HG03520 (cell line): Measurements from ENCODE around the gene STEAP2.

Experiments used
- ATAC-seq: cut with Tn5 transposase; IDR thresholded peaks from one replicate; pipeline ENCODE4 v1.9.1; 2021; ENCODE audit warnings: mild to moderate bottlenecking, moderate library complexity; ENCODE audit not compliant: unreplicated experiment

Gene STEAP2

DNA sequence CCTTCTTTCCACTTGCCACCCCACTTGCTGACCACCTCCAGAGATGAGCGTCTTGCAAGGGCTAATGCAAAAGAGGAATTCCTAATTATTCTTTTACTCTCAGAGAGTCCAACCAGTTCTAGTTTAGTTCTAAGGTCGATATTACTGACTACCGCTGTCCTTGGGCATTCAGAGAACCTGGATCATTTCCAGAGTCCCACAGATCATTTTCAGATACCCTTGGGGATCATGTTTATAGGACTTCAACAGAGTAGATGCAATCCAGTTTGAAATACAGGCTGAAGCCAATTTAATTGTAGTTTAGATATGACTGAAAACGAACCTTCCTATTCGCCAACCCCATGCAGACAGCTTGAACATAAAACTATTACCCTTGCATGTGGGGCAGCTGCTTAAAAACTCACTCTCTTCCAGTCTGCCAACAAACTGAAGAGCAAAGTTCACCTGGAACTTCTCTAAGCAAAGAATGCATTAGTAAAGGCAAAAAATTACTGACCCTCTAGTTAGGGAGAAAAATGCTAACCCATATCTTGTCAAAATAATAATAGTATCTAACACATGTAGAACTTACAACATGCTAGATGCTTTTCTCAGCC, 55.8 kb downstream of the STEAP2 start:
- ATAC-seq = no peak

DNA sequence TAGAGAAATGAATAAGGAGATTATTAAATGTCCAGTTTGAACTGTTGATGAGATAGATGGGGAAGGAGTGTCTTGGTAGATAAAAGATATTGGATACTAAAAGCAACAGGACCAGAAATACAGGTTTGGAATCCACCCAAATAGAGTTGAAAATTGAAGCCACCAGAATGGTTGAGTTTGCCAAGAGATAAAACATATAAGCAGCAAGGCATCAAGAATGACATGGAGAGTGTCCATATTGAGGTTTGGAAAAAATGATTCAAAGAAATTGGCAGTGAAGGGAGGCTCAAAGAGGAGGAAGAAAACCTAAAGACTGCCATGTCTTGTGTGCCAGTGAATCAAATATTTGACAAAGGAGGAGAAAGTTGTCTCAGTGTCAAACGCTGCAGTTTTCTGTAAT, 57.6 kb downstream of the STEAP2 start:
- ATAC-seq = no peak

DNA sequence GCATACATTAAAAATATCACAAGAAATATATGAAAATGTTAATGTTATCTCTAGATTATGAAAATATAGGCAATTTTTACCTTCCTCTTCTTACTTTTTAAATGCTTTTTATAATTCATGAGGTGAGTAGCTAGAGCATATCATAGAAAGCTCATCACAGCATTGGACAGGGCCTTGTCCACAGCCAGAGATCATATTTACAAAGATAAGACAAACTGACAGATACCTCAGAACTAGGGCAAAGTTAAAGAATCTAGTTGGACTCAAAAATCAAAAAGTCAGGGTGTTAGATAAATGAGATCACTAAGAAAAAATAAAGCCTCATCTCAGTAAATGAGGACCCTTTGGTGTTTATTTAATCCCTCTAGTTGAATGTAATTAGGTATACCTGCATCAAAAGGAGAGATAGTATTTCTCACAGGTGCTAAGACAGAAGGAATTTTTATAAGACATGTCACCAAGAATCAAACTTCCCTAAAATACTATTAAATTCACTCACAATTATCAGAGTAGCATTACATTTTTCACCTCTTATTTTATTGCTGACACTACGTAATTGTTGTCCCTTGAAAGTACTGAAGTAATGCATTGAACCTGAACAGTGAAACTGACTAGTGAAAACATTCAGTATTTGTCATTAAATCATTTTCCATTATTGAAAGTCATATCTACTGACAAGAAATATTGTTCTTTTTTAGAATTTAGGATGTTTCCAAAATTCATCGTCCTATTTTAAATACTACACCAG, 59.1 kb downstream of the STEAP2 start:
- no peak for ATAC-seq

DNA sequence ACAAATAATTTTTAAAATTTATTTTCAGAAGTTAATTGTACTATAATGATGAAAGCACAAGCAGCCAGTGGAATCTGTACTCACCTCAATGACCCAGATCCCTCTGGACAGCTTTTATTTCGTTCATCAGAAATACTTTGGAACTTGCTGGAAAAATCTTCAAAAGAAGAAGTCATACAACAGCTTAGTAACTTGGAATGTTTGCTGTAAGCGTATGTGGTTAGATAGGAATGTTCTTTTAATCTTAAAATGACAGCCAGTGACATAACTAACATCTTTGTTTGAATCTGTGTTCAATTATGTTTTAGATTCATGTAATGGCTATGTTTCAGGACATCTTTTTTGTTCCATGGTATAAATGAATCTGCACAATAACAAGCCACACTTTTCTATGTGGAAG, 60.2 kb downstream of the STEAP2 start:
- no peak for ATAC-seq

DNA sequence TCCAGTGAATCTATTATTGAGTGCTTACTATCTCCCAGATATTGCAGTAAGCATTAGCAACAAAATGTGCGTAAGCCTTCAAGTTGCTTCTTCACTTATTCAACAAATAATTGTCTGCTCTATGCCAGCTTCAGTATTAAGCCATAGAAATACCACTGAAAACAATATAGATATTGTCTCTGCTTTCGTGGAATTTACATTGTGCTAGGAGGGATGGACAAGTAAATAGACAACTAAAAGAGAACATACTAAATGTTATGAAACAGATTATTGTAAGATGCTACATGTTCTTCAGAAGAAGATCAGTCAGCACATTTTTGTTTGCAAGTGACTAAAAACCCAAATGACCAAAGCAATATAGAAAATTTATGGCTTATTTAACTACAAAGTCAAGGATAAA, 60.7 kb downstream of the STEAP2 start:
- ATAC-seq = no peak

DNA sequence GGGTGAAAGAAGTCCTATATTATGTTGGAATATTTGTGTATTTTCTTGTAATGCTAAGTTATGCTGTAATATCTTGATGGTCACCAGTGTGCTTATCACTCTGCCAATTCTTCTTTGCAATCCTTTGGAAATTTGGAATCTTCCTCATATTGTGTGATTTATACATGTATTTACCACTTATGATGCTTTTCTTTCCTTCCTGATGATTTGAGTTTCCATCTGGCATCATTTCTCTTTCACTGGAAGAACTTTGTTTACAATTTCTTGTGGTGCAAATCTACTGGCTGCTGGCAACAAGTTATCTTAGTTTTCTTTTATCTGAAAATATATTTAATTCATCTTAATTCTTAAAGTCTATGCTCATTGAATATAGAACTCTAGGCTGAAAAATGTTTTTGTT, 62.6 kb downstream of the STEAP2 start:
- no peak for ATAC-seq

DNA sequence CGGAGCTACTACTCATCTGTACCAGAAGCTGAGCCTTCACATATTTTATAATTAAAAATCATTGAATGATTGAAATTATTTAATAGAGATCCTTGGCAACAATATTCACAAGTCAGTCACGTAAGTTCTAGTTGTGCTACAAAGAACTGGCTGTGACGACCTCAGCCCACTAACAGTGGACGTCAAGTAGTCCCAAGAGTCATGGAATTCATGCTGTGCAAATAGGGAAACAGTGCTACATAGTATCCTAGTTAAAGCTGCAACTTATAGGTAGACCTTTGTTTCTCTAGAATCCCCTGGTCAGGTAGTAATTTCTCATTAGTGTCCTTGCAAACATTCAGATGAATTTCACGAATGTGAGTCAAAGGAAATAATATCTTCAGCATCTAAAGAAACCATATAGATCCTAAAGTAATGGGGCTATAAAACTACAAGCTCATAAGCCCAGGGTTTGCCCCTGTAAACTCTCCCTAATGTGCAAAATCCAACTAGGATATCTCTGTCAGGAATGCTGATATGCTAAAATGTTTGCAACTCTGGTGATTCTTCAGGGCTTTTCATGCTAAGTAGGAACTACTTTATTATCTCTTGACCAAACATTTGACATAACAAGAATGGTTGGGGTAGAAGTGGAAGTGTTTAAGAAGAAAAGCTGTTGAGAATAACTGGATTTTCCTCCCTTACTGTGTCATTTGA, 64.6 kb downstream of the STEAP2 start:
- no peak for ATAC-seq
